A549 (cell line): Measurements from ENCODE around the gene RANBP17. TPM values are rescaled to one million over a fixed set of nuclear protein-coding genes. Genes with fewer than 3 reads are reported as not detected.

Experiments used
- ATAC-seq, 2 experiments: fragments of 200-7000 bp in 1 of 2; fragments of >200 bp in 1 of 2; cut with Nextera tagmentation in 1 of 2; cut with Tn5 transposase in 1 of 2; 3 replicates each; pipeline versions ENCODE4 v1.8.0 to v1.9.1; 2018 to 2020; ENCODE audit warnings: mild to moderate bottlenecking in 1 of 2, moderate library complexity in 1 of 2
- CTCF ChIA-PET: fragments of 300-600 bp; sonication (Branson Sonifier 250); formaldehyde crosslinking; extraction: SDS; loops from one replicate; lab custom pipeline; 2021; ENCODE audit warnings: antibody characterized with exemption, inconsistent platforms; lab: Yijun Ruan, JAX
- POLR2A ChIA-PET: fragments of 350-600 bp; formaldehyde crosslinking; extraction: SDS; loops from one replicate; lab custom pipeline; 2021; ENCODE audit warnings: antibody characterized with exemption, inconsistent platforms; lab: Yijun Ruan, JAX
- DNase-seq, 2 experiments: peaks; one replicate each; pipeline versions ENCODE4 v3.0.0 to v3.0.0-alpha.2; 2011 to 2016; ENCODE audit warnings: low read depth in 1 of 2, low spot score in 1 of 2
- FAIRE-seq: peaks from 2 replicates; lab custom pipeline; 2011; peaks lifted over from hg19 to GRCh38; lab: Jason Lieb, UNC
- H3K27ac ChIP-seq, 2 experiments: fragments of >200 bp; sonication (Bioruptor Twin); formaldehyde crosslinking; 3 replicates each; pipeline ENCODE4 v1.5.1; 2016 to 2017
- H3K4me1 ChIP-seq: fragments of >200 bp; sonication (Bioruptor Twin); formaldehyde crosslinking; 3 replicates; pipeline ENCODE4 v1.6.1; 2016
- H3K4me2 ChIP-seq: fragments of >200 bp; sonication (Bioruptor Twin); formaldehyde crosslinking; 3 replicates; pipeline ENCODE4 v1.6.1; 2016
- H3K4me3 ChIP-seq: fragments of >200 bp; sonication (Bioruptor Twin); formaldehyde crosslinking; 3 replicates; pipeline ENCODE4 v1.5.1; 2016
- H3K9me3 ChIP-seq: fragments of >200 bp; sonication (Bioruptor Twin); formaldehyde crosslinking; 3 replicates; pipeline ENCODE4 v1.6.1; 2016
- BHLHE40 ChIP-seq: IDR thresholded peaks from 2 replicates; pipeline ENCODE4 v1.6.1; 2012; ENCODE audit warnings: low read depth, low read length, inconsistent platforms
- CBX8 ChIP-seq: fragments of 200-600 bp; sonication (generic); IDR thresholded peaks from 2 replicates; pipeline ENCODE4 v1.6.1; 2016
- CEBPB ChIP-seq, 2 experiments: fragments of >200 bp in 1 of 2; sonication (Bioruptor Twin) in 1 of 2; formaldehyde crosslinking in 1 of 2; IDR thresholded peaks; 2 replicates each; pipeline ENCODE4 v1.6.1; 2012 to 2016
- CHD4 ChIP-seq: fragments of 200-600 bp; sonication (generic); IDR thresholded peaks from 2 replicates; pipeline ENCODE4 v1.6.1; 2016; ENCODE audit warnings: antibody characterized with exemption, mild to moderate bottlenecking, borderline replicate concordance
- CTCF ChIP-seq: fragments of >200 bp; sonication (Bioruptor Twin); formaldehyde crosslinking; IDR thresholded peaks from 3 replicates; pipeline ENCODE4 v1.5.1; 2016
- E2F6 ChIP-seq: IDR thresholded peaks from 2 replicates; pipeline ENCODE4 v1.6.1; 2012; ENCODE audit warnings: low read depth, borderline replicate concordance
- EHF ChIP-seq: fragments of 250-450 bp; sonication (Bioruptor Pico); IDR thresholded peaks from 2 replicates; pipeline ENCODE4 v1.5.0; 2020; ENCODE audit warnings: mild to moderate bottlenecking
- EP300 ChIP-seq, 2 experiments: fragments of >200 bp; sonication (Bioruptor Twin); formaldehyde crosslinking; IDR thresholded peaks; 2 replicates in 1 of 2; 3 replicates in 1 of 2; pipeline ENCODE4 v1.6.1; 2016 to 2017
- ESRRA ChIP-seq: fragments of 150-350 bp; IDR thresholded peaks from 2 replicates; pipeline ENCODE4 v1.6.1; 2014; ENCODE audit warnings: mild to moderate bottlenecking, low read length, borderline replicate concordance
- HES2 ChIP-seq: fragments of >200 bp; sonication (Bioruptor Twin); formaldehyde crosslinking; IDR thresholded peaks from 2 replicates; pipeline ENCODE4 v1.6.1; 2016
- HOXB5 ChIP-seq: fragments of 250-450 bp; sonication (Bioruptor Pico); IDR thresholded peaks from 2 replicates; pipeline ENCODE4 v1.5.0; 2020; ENCODE audit warnings: mild to moderate bottlenecking, moderate library complexity
- JUNB ChIP-seq: fragments of >200 bp; sonication (Bioruptor Twin); formaldehyde crosslinking; IDR thresholded peaks from 2 replicates; pipeline ENCODE4 v1.6.1; 2016
- NR3C1 ChIP-seq: fragments of >200 bp; sonication (Bioruptor Twin); formaldehyde crosslinking; IDR thresholded peaks from 3 replicates; pipeline ENCODE4 v1.6.1; 2017
- PBX3 ChIP-seq: IDR thresholded peaks from 2 replicates; pipeline ENCODE4 v1.6.1; 2012
- POLR2AphosphoS2 ChIP-seq: conservative IDR thresholded peaks from 2 replicates; pipeline ENCODE4 v1.6.1; 2012; ENCODE audit warnings: low read length, improper control_type of control experiment, inconsistent platforms
- RFX5 ChIP-seq: fragments of 450-650 bp; IDR thresholded peaks from 2 replicates; pipeline ENCODE4 v1.7.1; 2014; ENCODE audit warnings: antibody characterized with exemption, mild to moderate bottlenecking, moderate library complexity
- SMC3 ChIP-seq: fragments of >200 bp; sonication (Bioruptor Twin); formaldehyde crosslinking; IDR thresholded peaks from 3 replicates; pipeline ENCODE4 v1.6.1; 2018; ENCODE audit warnings: inconsistent platforms
- SREBF2 ChIP-seq: fragments of 450-650 bp; IDR thresholded peaks from 2 replicates; pipeline ENCODE4 v1.6.1; 2014; ENCODE audit warnings: mild to moderate bottlenecking, moderate library complexity
- TFCP2L1 ChIP-seq: fragments of 250-450 bp; sonication (Bioruptor Pico); IDR thresholded peaks from 2 replicates; pipeline ENCODE4 v1.5.0; 2021; ENCODE audit warnings: mild to moderate bottlenecking
- TP53 ChIP-seq: fragments of 250-450 bp; sonication (Bioruptor Pico); IDR thresholded peaks from 2 replicates; pipeline ENCODE4 v1.5.0; 2021; ENCODE audit warnings: mild to moderate bottlenecking, moderate library complexity
- USF2 ChIP-seq: fragments of 450-650 bp; IDR thresholded peaks from 2 replicates; pipeline ENCODE4 v1.6.1; 2014; ENCODE audit warnings: antibody characterized with exemption
- ZC3H11A ChIP-seq: fragments of 450-650 bp; IDR thresholded peaks from 2 replicates; pipeline ENCODE4 v1.6.1; 2014; ENCODE audit warnings: antibody characterized with exemption, mild to moderate bottlenecking
- ZNF302 ChIP-seq: fragments of 250-450 bp; sonication (Bioruptor Pico); IDR thresholded peaks from 2 replicates; pipeline ENCODE4 v1.9.0; 2021; ENCODE audit warnings: inconsistent platforms, mild to moderate bottlenecking, moderate library complexity
- ZSCAN20 ChIP-seq: fragments of 250-450 bp; sonication (Bioruptor Pico); IDR thresholded peaks from 2 replicates; pipeline ENCODE4 v1.8.0; 2022; ENCODE audit warnings: mild to moderate bottlenecking, moderate library complexity
- WGBS: methylation state at CpG from one replicate; pipeline ENCODE4 v1.1.6; 2017; ENCODE audit errors: missing lambda C conversion rate; 5-methylcytosine and 5-hydroxymethylcytosine counted together
- polyA plus RNA-seq, 4 experiments: library from polyadenylated mRNA; depleted of rRNA in 3 of 4; stranded (reverse); fragments of >200 nt; fragmentation: RNase III in 1 of 4; extraction: RNeasy Plus Mini Kit Qiagen cat#74134 plus additional on column Dnase treatment in 1 of 4; gene quantifications; 2 replicates in 3 of 4; 3 replicates in 1 of 4; pipeline ENCODE4 v1.2.3, GENCODE V29; 2011 to 2017

Gene RANBP17
- polyA plus RNA-seq, 2 of the 4 experiments (the other 2 are of a cell fraction) = 3.4 to 9.2 TPM

- H3K4me1 ChIP-seq = no peaks in the 10 kb centered on the region
- no peak overlapping the region for H3K27ac ChIP-seq
- ChIA-PET CTCF (no interaction called here), POLR2A (no interaction called here)
- no peak for DNase-seq
- H3K4me2 ChIP-seq = no peak overlapping the region
- H3K4me3 ChIP-seq = no peak overlapping the region
- 80% methylated on average over 32 of the region's 37 CpGs for WGBS
- H3K9me3 ChIP-seq = no peaks in the 10 kb centered on the region
- FAIRE-seq = no peak
- no peak for ATAC-seq
- TF ChIP-seq NR3C1 = no peak
- no peak for TF ChIP-seq EP300 (IDR thresholded peaks at IDR 0.05)
- no peak for TF ChIP-seq EHF (CRISPR knock-in tag)
- TF ChIP-seq SREBF2 = no peak
- TF ChIP-seq HES2 = no peak
- no peak for TF ChIP-seq JUNB
- TF ChIP-seq ESRRA = no peak
- no peak for TF ChIP-seq RFX5
- no peak for TF ChIP-seq ZSCAN20 (CRISPR knock-in tag)
- no peak for TF ChIP-seq HOXB5
- TF ChIP-seq, all 56 proteins: peak for 0
Observed at GRCh38 chr5:171313481-171314206, 451.8 kb downstream of the RANBP17 start.

GRCh38 chr5:171314728-171315385, 453.0 kb downstream of the RANBP17 start:
- no peaks in the 10 kb centered on the region for H3K4me1 ChIP-seq
- FAIRE-seq (no peak), ATAC-seq (no peak), DNase-seq (no peak)
- ChIA-PET POLR2A (no interaction called here), CTCF (no interaction called here)
- H3K27ac ChIP-seq = no peak overlapping the region
- H3K9me3 ChIP-seq = no peaks in the 10 kb centered on the region
- WGBS = 84% methylated on average over 49 of the region's 53 CpGs
- no peak overlapping the region for H3K4me3 ChIP-seq
- H3K4me2 ChIP-seq = no peak overlapping the region
- TF ChIP-seq EP300 (IDR thresholded peaks at IDR 0.05) = no peak
- no peak for TF ChIP-seq ESRRA
- TF ChIP-seq ZNF302 (CRISPR knock-in tag) = no peak
- TF ChIP-seq TP53 (CRISPR knock-in tag) = no peak
- no peak for TF ChIP-seq SMC3
- TF ChIP-seq E2F6 = no peak
- no peak for TF ChIP-seq USF2
- TF ChIP-seq ZC3H11A = no peak
- no peak for TF ChIP-seq POLR2AphosphoS2
- TF ChIP-seq PBX3 = no peak

- no peak for FAIRE-seq
- WGBS = 83% methylated on average over 33 of the region's 36 CpGs
Observed at GRCh38 chr5:171315386-171315891, 453.6 kb downstream of the RANBP17 start.

More at GRCh38 chr5:171315386-171315891, 453.6 kb downstream of the RANBP17 start:
- H3K9me3 ChIP-seq = no peaks in the 10 kb centered on the region
- no peak for DNase-seq
- no peak overlapping the region for H3K4me2 ChIP-seq
- H3K4me3 ChIP-seq = no peak overlapping the region
- ATAC-seq = no peak
- no peaks in the 10 kb centered on the region for H3K4me1 ChIP-seq
- H3K27ac ChIP-seq = no peak overlapping the region
- no peak for TF ChIP-seq CBX8
- no peak for TF ChIP-seq CTCF
- no peak for TF ChIP-seq TFCP2L1 (CRISPR knock-in tag)
- TF ChIP-seq CEBPB (IDR thresholded peaks at IDR 0.05) = no peak
- no peak for TF ChIP-seq BHLHE40
- TF ChIP-seq SMC3 = no peak
- no peak for TF ChIP-seq CHD4
- TF ChIP-seq RFX5 = no peak
- POLR2A ChIA-PET = no interaction called here
- CTCF ChIA-PET = no interaction called here
